HG02870 (cell line): ENCODE measurements around the gene OR2A25.

Experiments used
- ATAC-seq: cut with Tn5 transposase; IDR thresholded peaks from one replicate; pipeline ENCODE4 v1.9.1; 2021; ENCODE audit warnings: mild to moderate bottlenecking, moderate library complexity; ENCODE audit not compliant: unreplicated experiment

OR2A25 gene

GRCh38 chr7:144069953-144070352 lies 342 bp downstream of the OR2A25 start:
- no peak for ATAC-seq

GRCh38 chr7:144074374-144074773 lies 4.8 kb downstream of the OR2A25 start:
- ATAC-seq = no peak

- ATAC-seq = no peak
Observed at GRCh38 chr7:144085978-144086377, 16.4 kb downstream of the OR2A25 start, which contains the start of gene OR2A12. OR2A12 (plus strand) TSS chr7:144086278; CDS start chr7:144095108, 8,830 bp downstream.

DNA sequence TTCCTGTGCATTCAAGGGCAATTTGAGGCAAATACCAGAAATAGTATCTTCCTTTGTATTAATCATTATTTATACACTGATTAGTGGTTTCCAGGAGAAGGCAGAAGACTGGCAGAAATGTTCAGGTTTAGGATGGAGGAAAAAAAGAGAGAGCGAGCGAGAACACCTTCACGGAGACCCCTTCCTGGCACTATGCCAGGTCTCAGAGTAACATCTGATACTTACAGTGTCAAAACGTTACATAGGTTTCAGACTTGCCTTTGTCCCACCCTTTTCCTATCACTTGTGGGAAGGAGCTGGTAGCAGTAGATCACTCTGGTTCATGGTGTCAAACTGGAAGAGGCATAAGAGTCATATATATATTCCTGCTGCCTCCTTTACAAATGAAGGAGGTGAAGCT lies 17.1 kb downstream of the OR2A25 start:
- no peak for ATAC-seq

DNA sequence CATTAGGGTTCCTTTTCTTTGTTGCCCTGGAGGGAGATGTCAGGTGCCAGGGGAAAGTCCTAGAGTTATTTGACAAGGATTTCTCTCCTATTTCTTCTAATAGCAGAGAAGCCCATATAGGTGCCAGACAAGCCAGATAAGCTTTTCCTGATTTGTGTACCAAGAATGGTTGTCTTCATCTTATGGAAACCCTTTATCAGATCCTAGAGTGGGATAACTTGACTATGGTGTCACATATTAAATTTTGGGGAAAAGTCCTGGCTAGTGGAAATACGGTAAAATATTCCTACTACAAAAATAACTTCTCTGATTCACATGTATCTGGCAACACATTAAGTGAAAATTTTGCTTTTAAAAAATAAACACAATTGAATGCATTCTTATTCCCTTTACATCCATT lies 17.6 kb downstream of the OR2A25 start:
- ATAC-seq = no peak

GRCh38 chr7:144090667-144091066 lies 21.1 kb downstream of the OR2A25 start:
- ATAC-seq = no peak

- no peak for ATAC-seq
Observed at GRCh38 chr7:144098776-144099175, 29.2 kb downstream of the OR2A25 start.

DNA sequence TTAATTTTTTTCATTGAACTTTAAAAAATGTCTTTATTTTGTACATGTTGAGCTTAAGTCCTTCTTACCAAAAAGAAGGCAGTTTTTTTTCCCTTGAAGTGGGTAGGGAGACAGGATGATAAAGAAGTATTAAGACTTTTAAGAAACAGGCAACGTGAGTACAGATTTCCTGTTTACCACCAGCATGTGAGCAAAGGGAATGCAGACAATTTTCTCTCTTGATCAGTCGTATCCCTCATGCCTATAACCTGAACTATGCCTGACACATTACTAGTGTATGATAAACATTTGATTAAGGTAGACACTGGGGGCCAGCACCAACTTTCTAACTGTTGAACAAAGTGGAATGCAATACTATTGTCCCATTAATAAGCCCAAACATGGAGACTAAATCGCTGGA lies 31.0 kb downstream of the OR2A25 start:
- no peak for ATAC-seq

DNA sequence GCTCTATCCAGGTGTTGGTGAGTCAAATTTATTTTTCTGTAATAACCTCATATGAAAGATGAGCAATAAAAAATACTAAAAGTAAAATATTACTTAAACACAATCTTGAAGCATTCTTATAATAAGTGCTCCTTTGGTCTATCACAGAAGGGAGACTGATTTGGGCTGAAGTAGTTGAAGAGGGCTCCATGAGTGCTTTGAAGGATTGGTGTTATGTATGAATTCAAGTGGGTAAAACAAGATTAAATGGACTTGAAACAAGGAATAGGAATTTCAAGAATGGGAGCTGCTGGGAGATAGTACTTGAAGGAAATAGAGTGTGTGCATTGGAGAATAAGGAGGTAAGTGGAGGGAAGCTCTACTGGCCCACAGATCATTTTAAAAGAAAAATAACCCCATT lies 32.4 kb downstream of the OR2A25 start:
- ATAC-seq = no peak

GRCh38 chr7:144105211-144105610 lies 35.6 kb downstream of the OR2A25 start:
- no peak for ATAC-seq

DNA sequence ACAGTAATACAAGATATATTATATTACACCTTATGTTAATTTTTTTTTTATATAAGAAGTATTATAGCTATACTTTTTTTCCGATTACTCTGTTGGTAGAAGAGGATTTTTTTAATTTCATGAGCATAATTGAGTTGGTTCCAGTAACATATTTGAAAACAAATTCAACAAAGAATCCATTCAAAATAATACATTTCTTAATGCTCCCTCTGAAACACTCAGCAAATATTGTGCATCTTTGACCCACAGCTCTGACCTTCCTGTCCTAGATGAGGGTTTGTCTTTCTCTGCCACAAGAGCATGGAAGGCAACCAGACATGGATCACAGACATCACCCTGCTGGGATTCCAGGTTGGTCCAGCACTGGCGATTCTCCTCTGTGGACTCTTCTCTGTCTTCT lies 39.7 kb downstream of the OR2A25 start, which contains the start of gene OR2A2:
TSS of gene OR2A2 (plus strand) at position 301 of the 400 bp plus-strand sequence. CDS start at position 301, 0 bp downstream.
- ATAC-seq = no peak

GRCh38 chr7:144110272-144110671 lies 40.7 kb downstream of the OR2A25 start:
- no peak for ATAC-seq

DNA sequence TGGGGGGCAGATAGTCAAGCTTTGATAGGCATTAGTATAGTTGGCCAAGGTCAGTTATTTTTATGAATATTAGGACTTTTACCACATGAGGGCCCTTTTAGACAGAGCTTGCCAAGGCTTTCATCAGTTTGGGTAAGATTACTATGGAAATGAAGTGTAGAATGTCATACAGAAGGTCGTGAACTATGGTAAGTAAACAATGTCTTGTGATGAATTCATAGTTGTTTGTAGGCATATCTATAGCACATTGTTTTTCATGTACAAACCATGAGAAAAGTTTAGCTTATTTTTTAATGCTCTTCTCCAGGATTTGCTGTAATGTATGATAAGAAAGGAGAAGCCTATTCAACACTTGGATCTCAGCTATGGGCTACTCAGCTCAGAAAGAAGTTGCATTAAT lies 44.0 kb downstream of the OR2A25 start:
- ATAC-seq = no peak

DNA sequence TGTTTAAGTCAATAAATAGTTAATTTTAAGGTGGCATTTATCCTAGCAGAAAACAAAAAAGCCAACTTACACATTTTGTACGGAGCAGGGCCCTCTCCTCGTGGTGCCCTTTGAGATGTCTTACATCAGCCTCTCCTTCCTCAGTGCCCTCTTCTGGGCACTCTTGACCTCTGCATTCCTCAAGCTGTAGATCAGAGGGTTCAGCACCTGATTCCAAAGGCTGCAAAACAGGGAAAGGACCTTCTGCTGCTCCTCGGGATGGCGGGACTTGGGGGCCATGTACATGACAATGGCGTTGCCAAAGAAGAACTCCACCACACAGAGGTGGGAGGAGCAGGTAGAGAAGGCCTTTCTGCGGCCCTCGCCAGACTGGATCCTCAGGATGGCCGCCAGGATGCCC lies 48.7 kb downstream of the OR2A25 start:
- no peak for ATAC-seq

- no peak for ATAC-seq
Observed at GRCh38 chr7:144122876-144123275, 53.3 kb downstream of the OR2A25 start, which contains the start of gene OR2A14. OR2A14 (plus strand) TSS chr7:144123176; CDS start chr7:144129113, 5,937 bp downstream.
